Neural cell (in vitro differentiated cells): ENCODE results near the gene TMEM258. TPM values are rescaled to one million over a fixed set of nuclear protein-coding genes. Genes with fewer than 3 reads are reported as not detected.

Source experiments
- H2AFZ ChIP-seq: fragments of 200-600, 300-800 bp; sonication (generic), shearing (Covaris generic); 2 replicates; pipeline ENCODE4 v1.6.0; 2014; ENCODE audit warnings: low read depth, mild to moderate bottlenecking, antibody characterized with exemption, low read length, moderate library complexity
- H3F3A ChIP-seq: fragments of 200-600 bp; shearing (Covaris generic); 2 replicates; pipeline ENCODE4 v1.6.1; 2016; ENCODE audit warnings: mild to moderate bottlenecking, moderate library complexity, mixed read lengths, antibody characterized with exemption, low read length; ENCODE audit not compliant: insufficient read depth, poor library complexity, severe bottlenecking
- H3K27ac ChIP-seq: fragments of 200-600, 300-800 bp; sonication (generic), shearing (Covaris generic); 2 replicates; pipeline ENCODE4 v1.5.1; 2014; ENCODE audit warnings: mild to moderate bottlenecking, low read length, moderate library complexity
- H3K27me3 ChIP-seq: fragments of 300-800, 200-600 bp; sonication (generic), shearing (Covaris generic); 2 replicates; pipeline ENCODE4 v1.6.0; 2014; ENCODE audit warnings: mild to moderate bottlenecking, low read depth, low read length, moderate library complexity; ENCODE audit not compliant: insufficient read depth
- H3K36me3 ChIP-seq: fragments of 300-800, 200-600 bp; sonication (generic), shearing (Covaris generic); 2 replicates; pipeline ENCODE4 v1.5.1; 2014; ENCODE audit warnings: mild to moderate bottlenecking, antibody characterized with exemption, low read length, moderate library complexity; ENCODE audit not compliant: insufficient read depth
- H3K4me2 ChIP-seq: fragments of 300-800, 200-600 bp; sonication (generic), shearing (Covaris generic); 2 replicates; pipeline ENCODE4 v1.6.0; 2014; ENCODE audit warnings: mild to moderate bottlenecking, low read length
- H3K4me3 ChIP-seq: fragments of 300-800, 200-600 bp; sonication (generic), shearing (Covaris generic); 2 replicates; pipeline ENCODE4 v1.5.1; 2014; ENCODE audit warnings: mild to moderate bottlenecking, low read length, moderate library complexity
- H3K79me2 ChIP-seq: fragments of 200-600 bp; shearing (Covaris generic); replicated peaks from 2 replicates; pipeline ENCODE4 v1.6.0; 2014; ENCODE audit warnings: mild to moderate bottlenecking, low read length, moderate library complexity; ENCODE audit not compliant: insufficient read depth
- H3K9ac ChIP-seq: fragments of 300-800, 200-600 bp; sonication (generic), shearing (Covaris generic); 2 replicates; pipeline ENCODE4 v1.6.1; 2016; ENCODE audit warnings: mild to moderate bottlenecking, low read length, mixed read lengths
- H3K9me2 ChIP-seq: fragments of 200-600 bp; shearing (Covaris generic); 2 replicates; pipeline ENCODE4 v1.6.1; 2016; ENCODE audit warnings: mild to moderate bottlenecking, low read length, mixed read lengths; ENCODE audit not compliant: insufficient read depth
- H3K9me3 ChIP-seq: fragments of 200-600, 300-800 bp; sonication (generic), shearing (Covaris generic); 2 replicates; pipeline ENCODE4 v1.6.1; 2016; ENCODE audit warnings: mild to moderate bottlenecking, mixed run types, low read length, moderate library complexity, mixed read lengths
- H4K20me1 ChIP-seq: fragments of 200-600 bp; shearing (Covaris generic); 2 replicates; pipeline ENCODE4 v1.6.1; 2016; ENCODE audit warnings: mild to moderate bottlenecking, mixed run types; ENCODE audit not compliant: insufficient read depth
- EP300 ChIP-seq: fragments of 450-650 bp; conservative IDR thresholded peaks from 2 replicates; pipeline ENCODE4 v1.6.1; 2014; ENCODE audit warnings: antibody characterized with exemption, mild to moderate bottlenecking, moderate library complexity; ENCODE audit not compliant: poor library complexity, severe bottlenecking
- EZH2 ChIP-seq: fragments of 200-600, 300-800 bp; shearing (Covaris generic), sonication (generic); IDR thresholded peaks from 2 replicates; pipeline ENCODE4 v1.6.1; 2014; ENCODE audit warnings: antibody characterized with exemption, low read length, borderline replicate concordance, mild to moderate bottlenecking; ENCODE audit not compliant: insufficient read depth, poor library complexity, severe bottlenecking
- MXI1 ChIP-seq: fragments of 450-650 bp; conservative IDR thresholded peaks from 2 replicates; pipeline ENCODE4 v1.6.1; 2014; ENCODE audit warnings: antibody characterized with exemption, mild to moderate bottlenecking; ENCODE audit not compliant: poor library complexity, severe bottlenecking
- POLR2AphosphoS5 ChIP-seq: IDR thresholded peaks from 2 replicates; pipeline ENCODE4 v1.6.1; 2012
- RAD21 ChIP-seq: fragments of 450-650 bp; conservative IDR thresholded peaks from 2 replicates; pipeline ENCODE4 v1.6.1; 2014; ENCODE audit warnings: antibody characterized with exemption, mild to moderate bottlenecking, moderate library complexity
- REST ChIP-seq: IDR thresholded peaks from 2 replicates; pipeline ENCODE4 v1.6.1; 2012; ENCODE audit warnings: borderline replicate concordance
- SMC3 ChIP-seq: fragments of 450-650 bp; conservative IDR thresholded peaks from 2 replicates; pipeline ENCODE4 v1.6.1; 2014; ENCODE audit warnings: antibody characterized with exemption, mild to moderate bottlenecking, moderate library complexity; ENCODE audit not compliant: poor library complexity
- TAF1 ChIP-seq: IDR thresholded peaks from 2 replicates; pipeline ENCODE4 v1.6.1; 2012; ENCODE audit warnings: low read depth
- polyA plus RNA-seq: library from polyadenylated mRNA; depleted of rRNA; stranded (reverse); fragments of >200 nt; gene quantifications from 2 replicates; pipeline ENCODE4 v1.2.3, GENCODE V29; 2014
- TF ChIP-seq, protein P1 (sequence below): fragments of 450-650 bp; IDR thresholded peaks from 2 replicates; pipeline ENCODE4 v1.5.1; 2014; ENCODE audit warnings: antibody characterized with exemption, mild to moderate bottlenecking, moderate library complexity; ENCODE audit not compliant: poor library complexity, severe bottlenecking

The TMEM258 gene
- polyA plus RNA-seq, 1 donor from 2014 or later = 134 TPM

- H3K4me2 ChIP-seq = no peak overlapping the region
- no peaks in the 10 kb centered on the region for H3K79me2 ChIP-seq
- H3K27ac ChIP-seq = no peak overlapping the region
- H3K9me2 ChIP-seq = no peaks in the 10 kb centered on the region
- no peak overlapping the region for H3K9ac ChIP-seq
- no peaks in the 10 kb centered on the region for H3K36me3 ChIP-seq
- no peaks in the 10 kb centered on the region for H3K9me3 ChIP-seq
- TF ChIP-seq SMC3 (no peak), EZH2 (no peak), MXI1 (no peak), TAF1 (no peak), EP300 (no peak), REST (no peak), POLR2AphosphoS5 (no peak), RAD21 (no peak)
- TF ChIP-seq, protein P1, sequence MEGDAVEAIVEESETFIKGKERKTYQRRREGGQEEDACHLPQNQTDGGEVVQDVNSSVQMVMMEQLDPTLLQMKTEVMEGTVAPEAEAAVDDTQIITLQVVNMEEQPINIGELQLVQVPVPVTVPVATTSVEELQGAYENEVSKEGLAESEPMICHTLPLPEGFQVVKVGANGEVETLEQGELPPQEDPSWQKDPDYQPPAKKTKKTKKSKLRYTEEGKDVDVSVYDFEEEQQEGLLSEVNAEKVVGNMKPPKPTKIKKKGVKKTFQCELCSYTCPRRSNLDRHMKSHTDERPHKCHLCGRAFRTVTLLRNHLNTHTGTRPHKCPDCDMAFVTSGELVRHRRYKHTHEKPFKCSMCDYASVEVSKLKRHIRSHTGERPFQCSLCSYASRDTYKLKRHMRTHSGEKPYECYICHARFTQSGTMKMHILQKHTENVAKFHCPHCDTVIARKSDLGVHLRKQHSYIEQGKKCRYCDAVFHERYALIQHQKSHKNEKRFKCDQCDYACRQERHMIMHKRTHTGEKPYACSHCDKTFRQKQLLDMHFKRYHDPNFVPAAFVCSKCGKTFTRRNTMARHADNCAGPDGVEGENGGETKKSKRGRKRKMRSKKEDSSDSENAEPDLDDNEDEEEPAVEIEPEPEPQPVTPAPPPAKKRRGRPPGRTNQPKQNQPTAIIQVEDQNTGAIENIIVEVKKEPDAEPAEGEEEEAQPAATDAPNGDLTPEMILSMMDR = no peak
- H3K27me3 ChIP-seq = no peaks in the 10 kb centered on the region
- H3K4me3 ChIP-seq = no peak overlapping the region
- H3F3A ChIP-seq = no peaks in the 10 kb centered on the region
- no peaks in the 10 kb centered on the region for H4K20me1 ChIP-seq
- H2AFZ ChIP-seq = no peak overlapping the region
Measured at GRCh38 chr11:61761440-61762222, 30.8 kb downstream of the TMEM258 start.

DNA sequence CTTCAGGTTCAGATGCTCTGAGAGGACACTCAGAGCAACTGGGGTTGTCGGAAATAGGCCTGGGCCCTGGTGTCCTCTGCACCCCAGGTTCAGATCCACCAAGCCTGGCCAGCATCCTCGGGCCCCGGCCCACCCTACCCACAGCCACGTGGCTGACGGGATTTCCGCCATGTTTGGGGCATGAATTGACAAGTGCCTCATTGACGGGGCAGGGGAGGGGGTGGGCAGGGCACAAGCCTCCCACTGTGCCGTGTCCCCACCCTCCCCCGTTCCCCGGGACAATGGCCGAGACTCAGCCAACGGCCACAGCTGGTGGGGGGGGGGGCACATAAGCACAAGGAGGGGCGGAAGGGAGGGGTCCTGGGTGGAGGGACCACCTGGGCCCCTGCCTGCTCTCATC, 31.5 kb downstream of the TMEM258 start:
- TF ChIP-seq POLR2AphosphoS5 = no peak
- no peak for TF ChIP-seq EZH2
- TF ChIP-seq EP300 = no peak
- TF ChIP-seq RAD21 = no peak
- no peak for TF ChIP-seq REST
- Histone ChIP-seq H2AFZ (no peak overlapping the region), H3K4me2 (no peak overlapping the region), H3K27me3 (no peaks in the 10 kb centered on the region), H3K9me3 (no peaks in the 10 kb centered on the region), H3K79me2 (no peaks in the 10 kb centered on the region), H3K27ac (no peak overlapping the region), H3F3A (no peaks in the 10 kb centered on the region), H4K20me1 (no peaks in the 10 kb centered on the region), H3K9me2 (no peaks in the 10 kb centered on the region), H3K4me3 (no peak overlapping the region), H3K36me3 (no peaks in the 10 kb centered on the region), H3K9ac (no peak overlapping the region)
